ENCODE measurements around the gene RPAP2. TPM values are rescaled to one million over a fixed set of nuclear protein-coding genes. Genes with fewer than 3 reads are reported as not detected.
A peak's percentile ranks its signal among the peaks of the same experiment; 100 is the strongest.

RPAP2 gene
- total RNA-seq, 2 donors from 2014 or later = 25.1 to 25.3 TPM

- no peaks in the 10 kb centered on the region for H3K9me3 Mint-ChIP-seq
- H3K27ac Mint-ChIP-seq = no peak overlapping the region
- DNase-seq (ENCODE audit: low spot score in 2 of 2) = no peak
- peak; percentile 43 to 55 for ATAC-seq
- H3K36me3 Mint-ChIP-seq = peaks cover 7 to 23% of the 10 kb centered on the region in 2 donors
Observed at GRCh38 chr1:92310185-92310597, 11.3 kb downstream of the RPAP2 start.

- DNase-seq (ENCODE audit: low spot score in 2 of 2) (no peak), ATAC-seq (peak in 1 of 2 donors; percentile 46)
- Mint-ChIP-seq H3K36me3 (peaks cover 7 to 35% of the 10 kb centered on the region in 2 donors), H3K9me3 (no peaks in the 10 kb centered on the region), H3K27ac (peak overlapping the region; percentile 45 to 72)
Observed at GRCh38 chr1:92314024-92314423, 15.2 kb downstream of the RPAP2 start.

DNA sequence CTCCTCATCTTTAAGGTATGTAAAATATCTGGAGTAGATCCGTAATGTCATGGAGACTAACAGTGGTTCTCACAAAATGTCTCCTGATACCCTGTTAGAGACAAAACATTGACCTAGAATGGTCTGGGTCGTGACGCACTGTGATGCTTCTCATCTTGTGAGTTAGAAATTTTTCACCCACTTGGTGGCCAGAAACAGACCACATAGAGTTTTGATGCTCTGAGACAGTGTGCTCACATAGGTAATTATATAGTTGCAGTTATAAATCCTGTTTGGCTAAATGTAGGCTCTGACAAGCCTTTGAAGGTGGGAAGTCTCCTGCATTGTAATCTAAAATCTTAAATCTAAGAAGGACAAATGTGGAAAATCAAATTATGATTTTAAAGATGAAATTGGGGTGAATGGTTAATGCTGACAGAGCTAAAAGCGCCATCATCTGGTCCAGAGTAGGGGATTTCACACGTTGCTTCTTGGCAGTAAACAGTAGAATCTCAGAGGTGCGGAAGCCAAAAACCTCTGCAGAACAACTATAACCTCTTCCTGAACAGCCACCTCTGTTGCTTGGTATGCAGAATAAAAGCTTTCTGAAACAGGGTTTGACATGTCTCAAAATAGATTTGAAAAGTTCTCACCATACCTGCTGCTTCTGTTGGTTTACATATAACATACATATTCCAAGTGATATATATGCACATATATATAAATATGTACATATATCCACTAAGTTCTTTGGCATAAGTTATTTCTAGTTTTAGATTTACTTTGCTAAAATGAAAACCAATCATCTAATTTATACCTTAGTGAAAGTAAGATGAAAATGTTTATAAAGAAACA is 17.1 kb downstream of the RPAP2 start:
- peak; percentile 88 to 91 for ATAC-seq
- Mint-ChIP-seq H3K9me3 (no peaks in the 10 kb centered on the region), H3K27ac (peak overlapping the region; percentile 74 to 77), H3K36me3 (peaks cover 7 to 40% of the 10 kb centered on the region in 2 donors)
- peak in 1 of 2 donors; percentile 23 for DNase-seq (ENCODE audit: low spot score in 2 of 2)

DNA sequence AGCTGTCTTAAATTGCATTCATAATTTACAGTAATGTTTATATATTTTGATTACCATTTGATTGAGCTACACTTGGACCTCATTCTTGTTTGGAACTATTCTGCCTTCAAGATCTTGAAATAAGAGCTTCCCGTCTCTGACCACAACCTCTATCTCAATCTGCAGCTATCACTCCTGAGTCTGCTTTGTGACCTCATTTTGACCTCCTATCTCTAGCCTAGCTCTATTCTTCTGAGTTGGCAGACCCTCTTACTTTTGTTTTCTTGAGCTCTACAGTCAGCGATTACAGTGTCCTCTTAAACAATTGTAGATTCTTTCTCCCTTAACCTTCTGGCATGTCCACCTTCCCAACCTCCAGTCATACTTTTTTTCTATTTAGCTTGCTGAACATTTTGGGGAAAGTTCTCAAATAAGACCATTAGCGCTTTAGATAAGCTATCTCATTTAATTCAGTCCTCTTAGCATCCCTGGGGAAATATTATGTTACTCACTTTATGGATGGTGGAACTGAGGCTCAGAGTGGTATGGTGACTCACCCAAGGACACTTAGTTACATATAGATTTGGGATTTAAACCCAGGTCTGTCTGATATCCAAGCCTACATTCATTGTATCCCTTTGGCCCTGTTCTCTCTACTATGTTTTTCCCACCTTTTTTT is 19.1 kb downstream of the RPAP2 start:
- H3K27ac Mint-ChIP-seq = peak overlapping the region in 1 of 2 donors; percentile 8
- ATAC-seq (peak; percentile 50 to 65), DNase-seq (ENCODE audit: low spot score in 2 of 2) (no peak)
- H3K36me3 Mint-ChIP-seq = peaks cover under 1 to 30% of the 10 kb centered on the region in 2 donors
- no peaks in the 10 kb centered on the region for H3K9me3 Mint-ChIP-seq

GRCh38 chr1:92323473-92324453 is 24.9 kb downstream of the RPAP2 start:
- H3K9me3 Mint-ChIP-seq = peaks cover 11 to 19% of the 10 kb centered on the region in 2 donors
- peaks cover 43 to 64% of the 10 kb centered on the region in 2 donors for H3K36me3 Mint-ChIP-seq
- H3K27ac Mint-ChIP-seq = peak overlapping the region in 1 of 2 donors; percentile 34
- peak in 1 of 2 donors; percentile 49 for ATAC-seq
- DNase-seq (ENCODE audit: low spot score in 2 of 2) = no peak

DNA sequence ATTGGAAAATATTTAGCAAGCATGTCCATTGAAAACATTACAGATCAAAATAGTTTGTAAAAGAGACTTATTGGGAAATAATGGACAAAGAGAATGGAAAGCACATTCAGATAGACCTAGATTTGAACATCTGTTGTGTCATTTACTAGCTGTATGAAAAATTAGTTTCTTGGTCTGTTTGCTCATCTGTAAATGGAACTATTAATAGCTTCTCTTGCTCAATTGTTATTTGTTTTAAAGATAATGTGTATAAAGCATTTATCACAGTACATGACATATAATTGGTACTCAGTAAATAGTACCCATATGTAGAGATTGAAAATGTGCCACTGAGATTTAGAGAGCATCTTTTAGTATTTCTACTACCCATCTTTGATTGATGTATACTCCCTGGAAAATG is 25.9 kb downstream of the RPAP2 start:
- Mint-ChIP-seq H3K9me3 (peaks cover 12 to 22% of the 10 kb centered on the region in 2 donors), H3K36me3 (peaks cover 51 to 66% of the 10 kb centered on the region in 2 donors), H3K27ac (no peak overlapping the region)
- no peak for DNase-seq (ENCODE audit: low spot score in 2 of 2)
- no peak for ATAC-seq

DNA sequence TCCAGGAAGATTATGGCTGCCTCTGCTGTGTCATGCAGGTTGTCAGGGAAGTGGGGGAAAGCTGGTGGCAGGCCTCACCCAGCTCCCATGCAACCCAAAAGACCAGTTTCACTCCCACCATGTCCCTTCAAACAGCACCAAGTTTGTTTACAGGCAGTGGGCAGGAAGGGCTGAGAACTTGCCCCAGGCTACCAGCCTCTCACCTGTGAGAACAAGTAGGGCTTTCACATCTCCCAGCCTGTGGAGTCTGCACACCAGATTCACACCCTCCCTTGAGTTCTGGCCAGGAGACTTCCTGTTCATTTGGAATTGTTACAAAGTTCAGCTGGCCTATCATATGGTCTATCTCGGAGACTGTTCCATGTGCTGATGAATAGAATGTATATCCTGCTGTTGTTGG is 27.8 kb downstream of the RPAP2 start:
- DNase-seq (ENCODE audit: low spot score in 2 of 2) = no peak
- Mint-ChIP-seq H3K36me3 (peaks cover 51 to 81% of the 10 kb centered on the region in 2 donors), H3K27ac (peak overlapping the region in 1 of 2 donors; percentile 44), H3K9me3 (peaks cover 12 to 22% of the 10 kb centered on the region in 2 donors)
- ATAC-seq = no peak

DNA sequence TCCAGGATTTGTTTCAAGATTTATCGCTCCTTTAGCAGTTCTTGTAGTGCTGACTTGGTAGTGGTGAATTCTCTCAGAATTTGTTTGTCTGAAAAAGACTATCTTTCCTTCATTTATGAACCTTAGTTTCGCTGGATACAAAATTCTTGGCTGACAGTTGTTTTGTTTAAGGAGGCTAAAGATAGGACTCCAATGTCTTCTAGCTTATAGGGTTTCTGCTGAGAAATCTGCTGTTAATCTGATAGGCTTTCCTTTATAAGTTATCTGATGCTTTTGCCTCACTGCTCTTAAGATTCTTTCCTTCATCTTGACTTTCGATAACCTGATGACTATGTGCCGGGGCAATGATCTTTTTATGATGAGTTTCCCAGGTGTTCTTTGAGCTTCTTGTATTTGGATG is 28.9 kb downstream of the RPAP2 start:
- ATAC-seq (no peak), DNase-seq (ENCODE audit: low spot score in 2 of 2) (no peak)
- Mint-ChIP-seq H3K9me3 (peaks cover 12 to 22% of the 10 kb centered on the region in 2 donors), H3K27ac (no peak overlapping the region), H3K36me3 (peaks cover 51 to 81% of the 10 kb centered on the region in 2 donors)

- Mint-ChIP-seq H3K27ac (no peak overlapping the region), H3K36me3 (peaks cover 41 to 79% of the 10 kb centered on the region in 2 donors), H3K9me3 (peaks cover 12 to 22% of the 10 kb centered on the region in 2 donors)
- ATAC-seq (no peak), DNase-seq (ENCODE audit: low spot score in 2 of 2) (no peak)
Observed at GRCh38 chr1:92329347-92330129, 30.7 kb downstream of the RPAP2 start.

DNA sequence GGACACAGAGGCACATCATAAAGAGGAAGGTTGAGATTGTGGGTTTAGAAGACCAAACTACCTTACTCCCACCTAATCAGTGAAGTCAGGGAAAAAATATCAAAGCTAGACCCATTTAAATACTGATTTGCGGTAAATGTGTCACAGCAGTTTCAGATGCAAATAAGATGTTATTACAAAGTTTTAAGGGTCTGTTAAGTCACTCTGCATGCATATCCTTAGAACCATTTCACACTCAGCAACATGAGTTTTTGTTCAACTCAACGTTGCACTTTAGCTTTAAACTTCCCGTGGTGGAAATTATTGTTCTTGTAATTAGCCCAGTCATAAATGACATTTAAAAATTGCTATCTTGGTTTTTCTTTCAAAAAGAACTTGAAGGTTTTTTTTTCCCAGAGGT is 34.8 kb downstream of the RPAP2 start:
- H3K27ac Mint-ChIP-seq = peak overlapping the region in 1 of 2 donors; percentile 7
- no peak for DNase-seq (ENCODE audit: low spot score in 2 of 2)
- H3K36me3 Mint-ChIP-seq = peaks cover 21 to 41% of the 10 kb centered on the region in 2 donors
- H3K9me3 Mint-ChIP-seq = peaks cover 2 to 4% of the 10 kb centered on the region in 2 donors
- ATAC-seq = peak; percentile 40 to 65

- no peak for ATAC-seq
- Mint-ChIP-seq H3K36me3 (peaks cover 15 to 21% of the 10 kb centered on the region in 2 donors), H3K9me3 (no peaks in the 10 kb centered on the region), H3K27ac (no peak overlapping the region)
- no peak for DNase-seq (ENCODE audit: low spot score in 2 of 2)
Observed at GRCh38 chr1:92340154-92340553, 41.3 kb downstream of the RPAP2 start.

- no peaks in the 10 kb centered on the region for H3K9me3 Mint-ChIP-seq
- H3K36me3 Mint-ChIP-seq = peaks cover 10 to 21% of the 10 kb centered on the region in 2 donors
- peak overlapping the region in 1 of 2 donors; percentile 9 for H3K27ac Mint-ChIP-seq
- ATAC-seq = no peak
- DNase-seq (ENCODE audit: low spot score in 2 of 2) = no peak
Observed at GRCh38 chr1:92342401-92342800, 43.5 kb downstream of the RPAP2 start.

GRCh38 chr1:92343061-92343460 is 44.2 kb downstream of the RPAP2 start:
- no peak for DNase-seq (ENCODE audit: low spot score in 2 of 2)
- ATAC-seq = no peak
- peak overlapping the region in 1 of 2 donors; percentile 9 for H3K27ac Mint-ChIP-seq
- H3K36me3 Mint-ChIP-seq = peaks cover 10 to 24% of the 10 kb centered on the region in 2 donors
- no peaks in the 10 kb centered on the region for H3K9me3 Mint-ChIP-seq

GRCh38 chr1:92346866-92347640 is 48.2 kb downstream of the RPAP2 start:
- Mint-ChIP-seq H3K9me3 (no peaks in the 10 kb centered on the region), H3K27ac (no peak overlapping the region), H3K36me3 (peaks cover 12 to 27% of the 10 kb centered on the region in 2 donors)
- no peak for ATAC-seq
- DNase-seq (ENCODE audit: low spot score in 2 of 2) = no peak

DNA sequence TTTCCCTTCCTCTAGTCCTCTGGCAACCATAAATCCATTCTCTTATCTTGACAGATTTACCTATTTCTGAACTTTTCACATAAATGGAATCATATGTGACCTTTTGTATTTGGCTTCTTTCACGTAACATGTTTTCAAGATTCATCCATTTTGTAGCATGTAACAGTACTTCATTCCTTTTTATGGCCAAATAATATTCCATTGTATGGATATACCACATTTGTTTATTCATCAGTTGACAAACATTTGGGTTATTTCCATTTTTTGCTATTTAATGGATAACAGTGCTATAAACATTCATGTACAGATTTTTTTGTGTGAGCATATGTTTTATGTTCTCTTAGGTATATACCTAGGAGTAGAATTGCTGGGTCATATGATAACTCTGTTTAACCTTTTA is 54.0 kb downstream of the RPAP2 start:
- Mint-ChIP-seq H3K27ac (no peak overlapping the region), H3K9me3 (peaks cover 0 to 4% of the 10 kb centered on the region in 2 donors), H3K36me3 (peaks cover 17 to 37% of the 10 kb centered on the region in 2 donors)
- DNase-seq (ENCODE audit: low spot score in 2 of 2) (no peak), ATAC-seq (no peak)

All from activated naive CD4-positive, alpha-beta T cell treated with anti-CD3 and anti-CD28 coated beads, Interleukin-2, amount 50 U/mL, for 72 hours (primary cell).